ENCODE results near the gene EMP3. TPM values are rescaled to one million over a fixed set of nuclear protein-coding genes. Genes with fewer than 3 reads are reported as not detected.
A peak's percentile ranks its signal among the peaks of the same experiment; 100 is the strongest.

The EMP3 gene
- total and polyA plus RNA-seq, 9 of the 15 experiments (the other 6 are each of a cell fraction or from before 2014, with no cell fraction given): 123 to 386 (median 296) TPM

- TF ChIP-seq CHD7 (IDR thresholded peaks at IDR 0.05; ENCODE audit: low read depth, low read length) (no peak), MYNN (IDR thresholded peaks at IDR 0.05) (no peak), MYNN (CRISPR knock-in tag; IDR thresholded peaks at IDR 0.05) (no peak), ZNF668 (CRISPR knock-in tag; IDR thresholded peaks at IDR 0.05) (no peak), KLF16 (IDR thresholded peaks at IDR 0.05) (no peak), MITF (IDR thresholded peaks at IDR 0.05) (no peak), FOSL1 (tag; conservative IDR thresholded peaks at IDR 0.05) (no peak), MAFK (IDR thresholded peaks at IDR 0.05; ENCODE audit: low read length) (peak; percentile 51), ZNF695 (CRISPR knock-in tag; IDR thresholded peaks at IDR 0.05) (no peak), CBX1 (IDR thresholded peaks at IDR 0.05; ENCODE audit: low read depth) (no peak), POLR2G (IDR thresholded peaks at IDR 0.05; ENCODE audit: low read depth, low read length) (peak; percentile 74), DACH1 (IDR thresholded peaks at IDR 0.05; ENCODE audit: partially characterized antibody) (peak; percentile 75), ATF6 (CRISPR knock-in tag; IDR thresholded peaks at IDR 0.05) (no peak), SRSF9 (IDR thresholded peaks at IDR 0.05; ENCODE audit: borderline replicate concordance, low read depth, low read length) (no peak)
These were observed 38.7 kb downstream of the EMP3 start, which contains the start of the genes SYNGR4 and TMEM143 (continued) for GRCh38 chr19:48363810-48364597.

Data from K562 (cell line).